ENCODE results near the gene WRNIP1. TPM values are rescaled to one million over a fixed set of nuclear protein-coding genes. Genes with fewer than 3 reads are reported as not detected.

The WRNIP1 gene
- total RNA-seq, 1 experiment from 2014 or later, result 78.8 TPM

DNA sequence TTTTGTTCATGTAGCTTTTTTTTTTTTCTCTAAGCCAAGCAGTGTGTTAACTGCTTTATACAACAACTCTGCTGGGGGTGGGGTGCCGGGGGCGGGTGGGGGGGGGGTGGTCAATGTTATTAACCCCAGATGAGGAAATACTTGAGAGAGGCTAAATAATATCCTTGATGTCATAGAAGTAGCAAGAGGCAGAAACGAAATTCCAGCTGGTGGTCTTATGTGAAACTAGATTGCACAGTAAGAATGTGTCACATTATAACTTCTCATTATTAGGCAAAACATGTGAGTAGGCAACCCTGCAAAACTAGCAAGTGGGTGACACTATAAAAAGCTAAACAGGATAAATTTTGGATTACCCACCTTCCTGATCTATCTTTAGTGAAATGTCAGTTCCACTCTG, 27.3 kb upstream of the WRNIP1 start:
- no TSS peak for BruUV-seq (replicated peaks)
- ATAC-seq (no peak), DNase-seq (ENCODE audit: low read depth, low spot score) (no peak)
- Histone ChIP-seq H3K9me3 (ENCODE audit: control insufficient read depth in 1 of 2, insufficient read depth in 1 of 2, low read depth in 1 of 2, low read length in 2 of 2) (no peaks in the 10 kb centered on the region), H3K36me3 (ENCODE audit: control insufficient read depth in 1 of 2, insufficient read depth in 2 of 2, low read length in 2 of 2) (no peaks in the 10 kb centered on the region), H3K27ac (ENCODE audit: low read depth, low read length) (no peak overlapping the region), H3K4me2 (ENCODE audit: low read length) (no peak overlapping the region), H3K79me2 (ENCODE audit: insufficient read depth, low read length) (no peaks in the 10 kb centered on the region), H3K9me2 (ENCODE audit: insufficient read depth) (no peaks in the 10 kb centered on the region), H3K4me1 (ENCODE audit: control insufficient read depth in 1 of 2, insufficient read depth in 2 of 2, low read length in 2 of 2) (peaks cover 0 to 6% of the 10 kb centered on the region in 2 experiments; a peak in 1 of 4 replicates), H3K9ac (ENCODE audit: low read length) (no peak overlapping the region), H4K20me1 (ENCODE audit: insufficient read depth) (no peaks in the 10 kb centered on the region), H3K27me3 (ENCODE audit: insufficient read depth, low read length) (no peaks in the 10 kb centered on the region), H2AFZ (ENCODE audit: low read depth, low read length, poor library complexity, severe bottlenecking) (no peak overlapping the region), H3K4me3 (replicated peaks in 1 of 2; ENCODE audit: low read depth in 1 of 2, low read length in 2 of 2) (no peak overlapping the region)
- ChIA-PET POLR2A (no interaction called here), CTCF (interaction anchor here (0.7 to 2.0 kb wide), 20 partner anchors 9 to 1145 kb away, joined by 3 to 21 read pairs (median 4); partner anchors contain the start of genes MYLK4 and WRNIP1), RAD21 (ENCODE audit: low non-redundant PET in 1 of 2, low total read pairs in 2 of 2, uncharacterized antibody in 2 of 2, unreplicated experiment in 2 of 2) (interaction anchor here (0.6 to 1.0 kb wide), 2 partner anchors 13 to 261 kb away, joined by 3 to 4 read pairs; partner anchors contain the start of gene MYLK4 (in 1 of the 2))
- no peak for TF ChIP-seq ATF3 (IDR thresholded peaks at IDR 0.05)
- no peak for TF ChIP-seq MAX (IDR thresholded peaks at IDR 0.05)
- no peak for TF ChIP-seq ZFX (IDR thresholded peaks at IDR 0.05)
- TF ChIP-seq POLR2AphosphoS5 (IDR thresholded peaks at IDR 0.05; ENCODE audit: low read depth, low read length), result no peak
- no peak for TF ChIP-seq CEBPB (IDR thresholded peaks at IDR 0.05; ENCODE audit: low read depth)
- TF ChIP-seq SIN3A (IDR thresholded peaks at IDR 0.05; ENCODE audit: low read depth), result no peak
- no peak for TF ChIP-seq REST (IDR thresholded peaks at IDR 0.05; ENCODE audit: low read depth)
- no peak for TF ChIP-seq ELF1 (IDR thresholded peaks at IDR 0.05; ENCODE audit: borderline replicate concordance, low read depth)
- no peak for TF ChIP-seq TCF7L2 (IDR thresholded peaks at IDR 0.05; ENCODE audit: borderline replicate concordance, extremely low read depth, insufficient read depth, insufficient read length)
- TF ChIP-seq YY1 (IDR thresholded peaks at IDR 0.05; ENCODE audit: extremely low read depth, insufficient replicate concordance, low read depth, low read length), result no peak
- TF ChIP-seq EGR1 (IDR thresholded peaks at IDR 0.05; ENCODE audit: low read depth), result no peak
- TF ChIP-seq EZH2 (IDR thresholded peaks at IDR 0.05), result no peak
- TF ChIP-seq ZNF274 (IDR thresholded peaks at IDR 0.05; ENCODE audit: low read depth, low read length), result no peak
- no peak for TF ChIP-seq FOSL1 (IDR thresholded peaks at IDR 0.05; ENCODE audit: low read depth)
- TF ChIP-seq CBX3 (IDR thresholded peaks at IDR 0.05; ENCODE audit: low read depth), result no peak
- no peak for TF ChIP-seq RAD21 (IDR thresholded peaks at IDR 0.05; ENCODE audit: low read depth)
- no peak for TF ChIP-seq ZBTB33 (IDR thresholded peaks at IDR 0.05; ENCODE audit: extremely low read depth, insufficient replicate concordance, low read length)
- TF ChIP-seq SRF (IDR thresholded peaks at IDR 0.05; ENCODE audit: low read depth), result no peak
- TF ChIP-seq EZH2phosphoT487 (IDR thresholded peaks at IDR 0.05; ENCODE audit: borderline replicate concordance), result no peak
- TF ChIP-seq JUND (IDR thresholded peaks at IDR 0.05), result no peak
- intact Hi-C loops (cut with micrococcal nuclease), result loop anchor here (5.0 kb wide), 1 partner anchor 319 kb away; no protein-coding TSS in a partner anchor

Measured in HCT116 (cell line).